Duodenal mucosa (tissue), 2 donors: Measurements from ENCODE around the gene ATG7.

Experiments
- H3K27ac ChIP-seq: one replicate; pipeline ENCODE4 v1.7.0; 2013; ENCODE audit warnings: low read depth, low read length
- H3K27me3 ChIP-seq, 2 donors: one replicate each; pipeline ENCODE4 v1.7.0; 2013; ENCODE audit warnings: low read length in 2 of 2, control low read depth in 1 of 2; ENCODE audit not compliant: insufficient read depth in 2 of 2, control insufficient read depth in 1 of 2
- H3K36me3 ChIP-seq, 2 donors: one replicate each; pipeline ENCODE4 v1.7.0; 2013; ENCODE audit warnings: low read length in 2 of 2, control low read depth in 1 of 2; ENCODE audit not compliant: insufficient read depth in 2 of 2, control insufficient read depth in 1 of 2
- H3K4me1 ChIP-seq, 2 donors: one replicate each; pipeline ENCODE4 v1.7.0; 2013; ENCODE audit warnings: low read length in 2 of 2, control low read depth in 1 of 2; ENCODE audit not compliant: insufficient read depth in 2 of 2, control insufficient read depth in 1 of 2
- H3K4me3 ChIP-seq, 2 donors: one replicate each; pipeline ENCODE4 v1.7.0; 2013; ENCODE audit warnings: low read length in 2 of 2, low read depth in 1 of 2
- H3K9ac ChIP-seq, 2 donors: one replicate each; pipeline ENCODE4 v1.7.0; 2013; ENCODE audit warnings: low read length in 2 of 2, low read depth in 1 of 2
- H3K9me3 ChIP-seq, 2 donors: one replicate each; pipeline ENCODE4 v1.7.0; 2013; ENCODE audit warnings: low read length in 2 of 2, control low read depth in 1 of 2; ENCODE audit not compliant: control insufficient read depth in 1 of 2

Gene ATG7

GRCh38 chr3:11415099-11415498, 142.9 kb downstream of the ATG7 start:
- H3K36me3 ChIP-seq: peaks cover 0 to 4% of the 10 kb centered on the region in 2 donors
- no peak overlapping the region for H3K27ac ChIP-seq
- peaks cover 8 to 11% of the 10 kb centered on the region in 2 donors for H3K9me3 ChIP-seq
- no peaks in the 10 kb centered on the region for H3K4me1 ChIP-seq
- H3K9ac ChIP-seq: no peak overlapping the region
- H3K27me3 ChIP-seq: no peaks in the 10 kb centered on the region
- H3K4me3 ChIP-seq: no peak overlapping the region

- no peaks in the 10 kb centered on the region for H3K27me3 ChIP-seq
- H3K9me3 ChIP-seq: no peaks in the 10 kb centered on the region
- H3K4me3 ChIP-seq: no peak overlapping the region
- H3K36me3 ChIP-seq: no peaks in the 10 kb centered on the region
- no peak overlapping the region for H3K9ac ChIP-seq
- H3K27ac ChIP-seq: no peak overlapping the region
- no peaks in the 10 kb centered on the region for H3K4me1 ChIP-seq
These were observed 147.9 kb downstream of the ATG7 start for GRCh38 chr3:11420066-11420465.

- Histone ChIP-seq H3K4me1 (no peaks in the 10 kb centered on the region), H3K9me3 (no peaks in the 10 kb centered on the region), H3K27ac (no peak overlapping the region), H3K27me3 (no peaks in the 10 kb centered on the region), H3K9ac (no peak overlapping the region), H3K4me3 (no peak overlapping the region), H3K36me3 (peaks cover 6 to 7% of the 10 kb centered on the region in 2 donors)
These were observed 150.1 kb downstream of the ATG7 start for GRCh38 chr3:11422291-11422690.

- H3K27ac ChIP-seq: no peak overlapping the region
- no peak overlapping the region for H3K9ac ChIP-seq
- H3K36me3 ChIP-seq: peaks cover 7 to 10% of the 10 kb centered on the region in 2 donors
- no peaks in the 10 kb centered on the region for H3K9me3 ChIP-seq
- no peak overlapping the region for H3K4me3 ChIP-seq
- no peaks in the 10 kb centered on the region for H3K4me1 ChIP-seq
- H3K27me3 ChIP-seq: no peaks in the 10 kb centered on the region
These were observed 151.7 kb downstream of the ATG7 start for GRCh38 chr3:11423868-11424267.

- no peak overlapping the region for H3K4me3 ChIP-seq
- no peak overlapping the region for H3K9ac ChIP-seq
- H3K9me3 ChIP-seq: no peaks in the 10 kb centered on the region
- no peaks in the 10 kb centered on the region for H3K4me1 ChIP-seq
- H3K36me3 ChIP-seq: peaks cover 7 to 10% of the 10 kb centered on the region in 2 donors
- no peak overlapping the region for H3K27ac ChIP-seq
- no peaks in the 10 kb centered on the region for H3K27me3 ChIP-seq
These were observed 152.1 kb downstream of the ATG7 start for GRCh38 chr3:11424277-11424676.

- H3K27me3 ChIP-seq: no peaks in the 10 kb centered on the region
- H3K9me3 ChIP-seq: no peaks in the 10 kb centered on the region
- peaks cover 7 to 10% of the 10 kb centered on the region in 2 donors for H3K36me3 ChIP-seq
- H3K27ac ChIP-seq: no peak overlapping the region
- H3K4me1 ChIP-seq: peaks cover 9 to 10% of the 10 kb centered on the region in 2 donors
- H3K9ac ChIP-seq: no peak overlapping the region
- no peak overlapping the region for H3K4me3 ChIP-seq
These were observed 158.0 kb downstream of the ATG7 start for GRCh38 chr3:11430207-11430606.

- Histone ChIP-seq H3K9ac (no peak overlapping the region), H3K27me3 (no peaks in the 10 kb centered on the region), H3K9me3 (no peaks in the 10 kb centered on the region), H3K4me1 (peaks cover 9 to 10% of the 10 kb centered on the region in 2 donors), H3K36me3 (peaks cover 7 to 10% of the 10 kb centered on the region in 2 donors), H3K27ac (no peak overlapping the region), H3K4me3 (no peak overlapping the region)
These were observed 158.4 kb downstream of the ATG7 start for GRCh38 chr3:11430624-11431023.

- H3K27ac ChIP-seq: no peak overlapping the region
- no peaks in the 10 kb centered on the region for H3K9me3 ChIP-seq
- H3K27me3 ChIP-seq: no peaks in the 10 kb centered on the region
- H3K4me1 ChIP-seq: peaks cover 9 to 10% of the 10 kb centered on the region in 2 donors
- H3K9ac ChIP-seq: no peak overlapping the region
- H3K4me3 ChIP-seq: no peak overlapping the region
- peaks cover 7 to 10% of the 10 kb centered on the region in 2 donors for H3K36me3 ChIP-seq
These were observed 159.1 kb downstream of the ATG7 start for GRCh38 chr3:11431319-11431718.

- H3K4me3 ChIP-seq: no peak overlapping the region
- H3K36me3 ChIP-seq: no peaks in the 10 kb centered on the region
- peaks cover 9 to 10% of the 10 kb centered on the region in 2 donors for H3K4me1 ChIP-seq
- no peak overlapping the region for H3K9ac ChIP-seq
- no peaks in the 10 kb centered on the region for H3K9me3 ChIP-seq
- no peaks in the 10 kb centered on the region for H3K27me3 ChIP-seq
- H3K27ac ChIP-seq: no peak overlapping the region
These were observed 161.9 kb downstream of the ATG7 start for GRCh38 chr3:11434017-11434526.

GRCh38 chr3:11434563-11435096, 162.4 kb downstream of the ATG7 start:
- H3K4me1 ChIP-seq: peaks cover 9 to 10% of the 10 kb centered on the region in 2 donors
- no peak overlapping the region for H3K4me3 ChIP-seq
- no peaks in the 10 kb centered on the region for H3K36me3 ChIP-seq
- H3K27me3 ChIP-seq: no peaks in the 10 kb centered on the region
- no peak overlapping the region for H3K27ac ChIP-seq
- H3K9ac ChIP-seq: no peak overlapping the region
- no peaks in the 10 kb centered on the region for H3K9me3 ChIP-seq
